HepG2 (cell line): ENCODE measurements around the gene MAP2K2. TPM values are rescaled to one million over a fixed set of nuclear protein-coding genes. Genes with fewer than 3 reads are reported as not detected.

Experiments
- BORCS8-MEF2B ChIP-seq: sonication (generic); formaldehyde crosslinking; IDR thresholded peaks from 2 replicates; pipeline ENCODE4 v1.8.0; 2022; ENCODE audit warnings: mild to moderate bottlenecking, missing genetic modification reagents
- HOXA9 ChIP-seq: sonication (generic); formaldehyde crosslinking; IDR thresholded peaks from 2 replicates; pipeline ENCODE4 v1.8.1; 2022; ENCODE audit warnings: missing genetic modification reagents, mild to moderate bottlenecking, moderate library complexity, borderline replicate concordance
- NCOR1 ChIP-seq: fragments of 200-600 bp; sonication (generic); IDR thresholded peaks from 2 replicates; pipeline ENCODE4 v1.7.0; 2017; ENCODE audit warnings: antibody characterized with exemption, low read length, borderline replicate concordance
- PAX8 ChIP-seq: sonication (generic); formaldehyde crosslinking; IDR thresholded peaks from 2 replicates; pipeline ENCODE4 v1.8.0; 2022; ENCODE audit warnings: mild to moderate bottlenecking, missing genetic modification reagents, borderline replicate concordance
- POLR2AphosphoS2 ChIP-seq: IDR thresholded peaks from 2 replicates; pipeline ENCODE4 v1.6.1; 2011; ENCODE audit warnings: low read depth, low read length, improper control_type of control experiment
- U2AF1 ChIP-seq: fragments of 200-400 bp; formaldehyde crosslinking; optimal IDR thresholded peaks from 2 replicates; pipeline ENCODE3; 2017; ENCODE audit warnings: mild to moderate bottlenecking, low read depth, low read length
- ZNF124 ChIP-seq: sonication (generic); formaldehyde crosslinking; IDR thresholded peaks from 2 replicates; pipeline ENCODE4 v1.4.0; 2020; ENCODE audit warnings: missing genetic modification reagents
- ZNF263 ChIP-seq: sonication (generic); formaldehyde crosslinking; IDR thresholded peaks from 2 replicates; pipeline ENCODE4 v1.4.0; 2020; ENCODE audit warnings: missing genetic modification reagents
- ZNF44 ChIP-seq: sonication (generic); formaldehyde crosslinking; IDR thresholded peaks from 2 replicates; pipeline ENCODE4 v1.5.1; 2020; ENCODE audit warnings: mild to moderate bottlenecking, missing genetic modification reagents
- ZNF724P ChIP-seq: sonication (generic); formaldehyde crosslinking; IDR thresholded peaks from 2 replicates; pipeline ENCODE4 v1.8.0; 2022; ENCODE audit warnings: missing genetic modification reagents, borderline replicate concordance
- ZNF737 ChIP-seq: sonication (generic); formaldehyde crosslinking; IDR thresholded peaks from 2 replicates; pipeline ENCODE4 v1.5.0; 2020; ENCODE audit warnings: missing genetic modification reagents, mild to moderate bottlenecking, borderline replicate concordance
- polyA plus RNA-seq, 8 experiments: library from polyadenylated mRNA; depleted of rRNA in 3 of 8; stranded (reverse) in 7 of 8; unstranded in 1 of 8; fragments of >200 nt; fragmentation: Illumina TruSeq in 4 of 8; extraction: Trizol in 4 of 8; gene quantifications; 2 replicates each; pipeline versions ENCODE4 v1.2.1 to v1.2.3, GENCODE V29; 2011 to 2016; ENCODE audit warnings: low read depth in 4 of 8, missing spikeins in 1 of 8, mixed read lengths in 1 of 8; ENCODE audit not compliant: insufficient read depth in 1 of 8
- total RNA-seq, 5 experiments: library from RNA; depleted of rRNA; stranded (reverse); fragments of >200 nt; fragmentation: Illumina TruSeq; extraction: Trizol; gene quantifications; 2 replicates each; pipeline ENCODE4 v1.2.3, GENCODE V29; 2016; ENCODE audit warnings: low read depth in 1 of 5
- TF ChIP-seq, protein P1 (sequence below): sonication (generic); formaldehyde crosslinking; IDR thresholded peaks from 2 replicates; pipeline ENCODE4 v1.4.0; 2020; ENCODE audit warnings: missing genetic modification reagents
- TF ChIP-seq, protein P2 (sequence below): sonication (generic); formaldehyde crosslinking; IDR thresholded peaks from 2 replicates; pipeline ENCODE4 v1.5.1; 2020; ENCODE audit warnings: mild to moderate bottlenecking, missing genetic modification reagents, moderate library complexity
- TF ChIP-seq, protein P3 (sequence below): sonication (generic); formaldehyde crosslinking; IDR thresholded peaks from 2 replicates; pipeline ENCODE4 v1.5.0; 2020; ENCODE audit warnings: mild to moderate bottlenecking, missing genetic modification reagents
- TF ChIP-seq, protein P4 (sequence below): sonication (generic); formaldehyde crosslinking; IDR thresholded peaks from 2 replicates; pipeline ENCODE4 v1.5.1; 2020; ENCODE audit warnings: mild to moderate bottlenecking, moderate library complexity, missing genetic modification reagents

MAP2K2 gene
- total and polyA plus RNA-seq, 2 of the 13 experiments (the other 11 are each of a cell fraction or from before 2014, with no cell fraction given), result 70.3 to 80.9 TPM

DNA sequence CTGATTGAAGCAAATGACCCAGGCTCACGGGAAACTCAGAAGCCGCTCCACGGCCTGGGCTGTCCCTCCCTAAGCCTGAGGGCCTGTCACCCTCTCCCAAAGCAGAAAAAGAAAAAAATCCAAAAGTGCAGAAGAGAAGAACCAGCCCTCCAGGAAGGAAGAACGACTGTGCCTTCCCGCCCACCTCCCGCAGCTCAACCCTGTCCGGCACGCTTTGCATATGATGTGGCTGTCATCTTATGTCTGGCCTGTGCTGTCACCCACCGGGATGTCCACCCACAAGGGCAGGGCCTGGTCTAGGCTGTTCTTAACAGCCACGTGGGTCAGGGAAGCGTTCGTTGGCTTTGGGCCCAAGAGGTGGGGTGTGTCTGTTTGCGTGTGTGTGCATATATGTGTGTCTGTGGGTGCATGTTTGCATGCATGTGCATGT lies 70.9 kb downstream of the MAP2K2 start (continued):
- TF ChIP-seq ZNF263 (CRISPR knock-in tag) (no peak), POLR2AphosphoS2 (0 out of 2 replicates have a peak, but pooled peaks have one; percentile 23), ZNF124 (no peak), ZNF724P (CRISPR knock-in tag) (no peak), U2AF1 (peak; percentile 4), PAX8 (CRISPR knock-in tag) (0 out of 2 replicates have a peak, but pooled peaks have one; percentile 11), NCOR1 (peak; percentile 10; the same call in 1 of the 2 replicates), HOXA9 (peak; percentile 67; the same call in 1 of the 2 replicates), ZNF44 (no peak), BORCS8-MEF2B (CRISPR knock-in tag) (0 out of 2 replicates have a peak, but pooled peaks have one; percentile 13), ZNF737 (CRISPR knock-in tag) (0 out of 2 replicates have a peak, but pooled peaks have one; percentile 24)
- TF ChIP-seq, protein P1, sequence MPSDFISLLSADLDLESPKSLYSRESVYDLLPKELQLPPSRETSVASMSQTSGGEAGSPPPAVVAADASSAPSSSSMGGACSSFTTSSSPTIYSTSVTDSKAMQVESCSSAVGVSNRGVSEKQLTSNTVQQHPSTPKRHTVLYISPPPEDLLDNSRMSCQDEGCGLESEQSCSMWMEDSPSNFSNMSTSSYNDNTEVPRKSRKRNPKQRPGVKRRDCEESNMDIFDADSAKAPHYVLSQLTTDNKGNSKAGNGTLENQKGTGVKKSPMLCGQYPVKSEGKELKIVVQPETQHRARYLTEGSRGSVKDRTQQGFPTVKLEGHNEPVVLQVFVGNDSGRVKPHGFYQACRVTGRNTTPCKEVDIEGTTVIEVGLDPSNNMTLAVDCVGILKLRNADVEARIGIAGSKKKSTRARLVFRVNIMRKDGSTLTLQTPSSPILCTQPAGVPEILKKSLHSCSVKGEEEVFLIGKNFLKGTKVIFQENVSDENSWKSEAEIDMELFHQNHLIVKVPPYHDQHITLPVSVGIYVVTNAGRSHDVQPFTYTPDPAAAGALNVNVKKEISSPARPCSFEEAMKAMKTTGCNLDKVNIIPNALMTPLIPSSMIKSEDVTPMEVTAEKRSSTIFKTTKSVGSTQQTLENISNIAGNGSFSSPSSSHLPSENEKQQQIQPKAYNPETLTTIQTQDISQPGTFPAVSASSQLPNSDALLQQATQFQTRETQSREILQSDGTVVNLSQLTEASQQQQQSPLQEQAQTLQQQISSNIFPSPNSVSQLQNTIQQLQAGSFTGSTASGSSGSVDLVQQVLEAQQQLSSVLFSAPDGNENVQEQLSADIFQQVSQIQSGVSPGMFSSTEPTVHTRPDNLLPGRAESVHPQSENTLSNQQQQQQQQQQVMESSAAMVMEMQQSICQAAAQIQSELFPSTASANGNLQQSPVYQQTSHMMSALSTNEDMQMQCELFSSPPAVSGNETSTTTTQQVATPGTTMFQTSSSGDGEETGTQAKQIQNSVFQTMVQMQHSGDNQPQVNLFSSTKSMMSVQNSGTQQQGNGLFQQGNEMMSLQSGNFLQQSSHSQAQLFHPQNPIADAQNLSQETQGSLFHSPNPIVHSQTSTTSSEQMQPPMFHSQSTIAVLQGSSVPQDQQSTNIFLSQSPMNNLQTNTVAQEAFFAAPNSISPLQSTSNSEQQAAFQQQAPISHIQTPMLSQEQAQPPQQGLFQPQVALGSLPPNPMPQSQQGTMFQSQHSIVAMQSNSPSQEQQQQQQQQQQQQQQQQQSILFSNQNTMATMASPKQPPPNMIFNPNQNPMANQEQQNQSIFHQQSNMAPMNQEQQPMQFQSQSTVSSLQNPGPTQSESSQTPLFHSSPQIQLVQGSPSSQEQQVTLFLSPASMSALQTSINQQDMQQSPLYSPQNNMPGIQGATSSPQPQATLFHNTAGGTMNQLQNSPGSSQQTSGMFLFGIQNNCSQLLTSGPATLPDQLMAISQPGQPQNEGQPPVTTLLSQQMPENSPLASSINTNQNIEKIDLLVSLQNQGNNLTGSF, result no peak
- TF ChIP-seq, protein P2, sequence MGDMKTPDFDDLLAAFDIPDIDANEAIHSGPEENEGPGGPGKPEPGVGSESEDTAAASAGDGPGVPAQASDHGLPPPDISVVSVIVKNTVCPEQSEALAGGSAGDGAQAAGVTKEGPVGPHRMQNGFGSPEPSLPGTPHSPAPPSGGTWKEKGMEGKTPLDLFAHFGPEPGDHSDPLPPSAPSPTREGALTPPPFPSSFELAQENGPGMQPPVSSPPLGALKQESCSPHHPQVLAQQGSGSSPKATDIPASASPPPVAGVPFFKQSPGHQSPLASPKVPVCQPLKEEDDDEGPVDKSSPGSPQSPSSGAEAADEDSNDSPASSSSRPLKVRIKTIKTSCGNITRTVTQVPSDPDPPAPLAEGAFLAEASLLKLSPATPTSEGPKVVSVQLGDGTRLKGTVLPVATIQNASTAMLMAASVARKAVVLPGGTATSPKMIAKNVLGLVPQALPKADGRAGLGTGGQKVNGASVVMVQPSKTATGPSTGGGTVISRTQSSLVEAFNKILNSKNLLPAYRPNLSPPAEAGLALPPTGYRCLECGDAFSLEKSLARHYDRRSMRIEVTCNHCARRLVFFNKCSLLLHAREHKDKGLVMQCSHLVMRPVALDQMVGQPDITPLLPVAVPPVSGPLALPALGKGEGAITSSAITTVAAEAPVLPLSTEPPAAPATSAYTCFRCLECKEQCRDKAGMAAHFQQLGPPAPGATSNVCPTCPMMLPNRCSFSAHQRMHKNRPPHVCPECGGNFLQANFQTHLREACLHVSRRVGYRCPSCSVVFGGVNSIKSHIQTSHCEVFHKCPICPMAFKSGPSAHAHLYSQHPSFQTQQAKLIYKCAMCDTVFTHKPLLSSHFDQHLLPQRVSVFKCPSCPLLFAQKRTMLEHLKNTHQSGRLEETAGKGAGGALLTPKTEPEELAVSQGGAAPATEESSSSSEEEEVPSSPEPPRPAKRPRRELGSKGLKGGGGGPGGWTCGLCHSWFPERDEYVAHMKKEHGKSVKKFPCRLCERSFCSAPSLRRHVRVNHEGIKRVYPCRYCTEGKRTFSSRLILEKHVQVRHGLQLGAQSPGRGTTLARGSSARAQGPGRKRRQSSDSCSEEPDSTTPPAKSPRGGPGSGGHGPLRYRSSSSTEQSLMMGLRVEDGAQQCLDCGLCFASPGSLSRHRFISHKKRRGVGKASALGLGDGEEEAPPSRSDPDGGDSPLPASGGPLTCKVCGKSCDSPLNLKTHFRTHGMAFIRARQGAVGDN (CRISPR knock-in tag), result peak; percentile 8
- TF ChIP-seq, protein P3, sequence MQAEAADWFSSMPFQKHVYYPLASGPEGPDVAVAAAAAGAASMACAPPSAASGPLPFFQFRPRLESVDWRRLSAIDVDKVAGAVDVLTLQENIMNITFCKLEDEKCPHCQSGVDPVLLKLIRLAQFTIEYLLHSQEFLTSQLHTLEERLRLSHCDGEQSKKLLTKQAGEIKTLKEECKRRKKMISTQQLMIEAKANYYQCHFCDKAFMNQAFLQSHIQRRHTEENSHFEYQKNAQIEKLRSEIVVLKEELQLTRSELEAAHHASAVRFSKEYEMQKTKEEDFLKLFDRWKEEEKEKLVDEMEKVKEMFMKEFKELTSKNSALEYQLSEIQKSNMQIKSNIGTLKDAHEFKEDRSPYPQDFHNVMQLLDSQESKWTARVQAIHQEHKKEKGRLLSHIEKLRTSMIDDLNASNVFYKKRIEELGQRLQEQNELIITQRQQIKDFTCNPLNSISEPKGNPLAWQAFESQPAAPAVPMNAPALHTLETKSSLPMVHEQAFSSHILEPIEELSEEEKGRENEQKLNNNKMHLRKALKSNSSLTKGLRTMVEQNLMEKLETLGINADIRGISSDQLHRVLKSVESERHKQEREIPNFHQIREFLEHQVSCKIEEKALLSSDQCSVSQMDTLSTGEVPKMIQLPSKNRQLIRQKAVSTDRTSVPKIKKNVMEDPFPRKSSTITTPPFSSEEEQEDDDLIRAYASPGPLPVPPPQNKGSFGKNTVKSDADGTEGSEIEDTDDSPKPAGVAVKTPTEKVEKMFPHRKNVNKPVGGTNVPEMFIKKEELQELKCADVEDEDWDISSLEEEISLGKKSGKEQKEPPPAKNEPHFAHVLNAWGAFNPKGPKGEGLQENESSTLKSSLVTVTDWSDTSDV, result no peak
- TF ChIP-seq, protein P4, sequence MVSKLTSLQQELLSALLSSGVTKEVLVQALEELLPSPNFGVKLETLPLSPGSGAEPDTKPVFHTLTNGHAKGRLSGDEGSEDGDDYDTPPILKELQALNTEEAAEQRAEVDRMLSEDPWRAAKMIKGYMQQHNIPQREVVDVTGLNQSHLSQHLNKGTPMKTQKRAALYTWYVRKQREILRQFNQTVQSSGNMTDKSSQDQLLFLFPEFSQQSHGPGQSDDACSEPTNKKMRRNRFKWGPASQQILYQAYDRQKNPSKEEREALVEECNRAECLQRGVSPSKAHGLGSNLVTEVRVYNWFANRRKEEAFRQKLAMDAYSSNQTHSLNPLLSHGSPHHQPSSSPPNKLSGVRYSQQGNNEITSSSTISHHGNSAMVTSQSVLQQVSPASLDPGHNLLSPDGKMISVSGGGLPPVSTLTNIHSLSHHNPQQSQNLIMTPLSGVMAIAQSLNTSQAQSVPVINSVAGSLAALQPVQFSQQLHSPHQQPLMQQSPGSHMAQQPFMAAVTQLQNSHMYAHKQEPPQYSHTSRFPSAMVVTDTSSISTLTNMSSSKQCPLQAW, result 0 out of 2 replicates have a peak, but pooled peaks have one; percentile 1
